ENCODE data around the gene CWC15.
"Not testable (repeated sequence)": the region's sequence is repeated elsewhere in the genome, so short reads cannot be mapped to it uniquely, and the experiment has no call there.

Gene CWC15

GRCh38 chr11:94973099-94973968 lies at the start of gene CWC15, which contains the start of gene KDM4D:
Gene CWC15, minus strand, starts transcription at chr11:94973556. Its CDS starts 1,371 bp downstream, at chr11:94972185.
Gene KDM4D, plus strand, starts transcription at chr11:94973709. Its CDS starts 23,664 bp downstream, at chr11:94997373.
- DNase-seq = peak; percentile 96

- not testable (repeated sequence) for DNase-seq
Observed at GRCh38 chr11:95021468-95021867, 48.1 kb upstream of the CWC15 start.

- DNase-seq = no peak
Observed at GRCh38 chr11:95016139-95016538, 42.8 kb upstream of the CWC15 start.

- no peak for DNase-seq
Observed at GRCh38 chr11:95014184-95014821, 40.9 kb upstream of the CWC15 start.

GRCh38 chr11:95011376-95011775 lies 38.0 kb upstream of the CWC15 start:
- DNase-seq = no peak

- DNase-seq = no peak
Observed at GRCh38 chr11:95005642-95006041, 32.3 kb upstream of the CWC15 start.

- DNase-seq = no peak
Observed at GRCh38 chr11:95003716-95004115, 30.4 kb upstream of the CWC15 start.

- no peak for DNase-seq
Observed at GRCh38 chr11:94998285-94998684, 24.9 kb upstream of the CWC15 start.

GRCh38 chr11:94997437-94997836 lies 24.1 kb upstream of the CWC15 start:
- no peak for DNase-seq

- DNase-seq = no peak
Observed at GRCh38 chr11:94993400-94993943, 20.1 kb upstream of the CWC15 start.

GRCh38 chr11:94988748-94989147 lies 15.4 kb upstream of the CWC15 start:
- peak; percentile 44 for DNase-seq

GRCh38 chr11:94987378-94987777 lies 14.0 kb upstream of the CWC15 start:
- no peak for DNase-seq

GRCh38 chr11:94975599-94975998 lies 2.2 kb upstream of the CWC15 start:
- no peak for DNase-seq

- DNase-seq = no peak
Observed at GRCh38 chr11:94974178-94974577, 822 bp upstream of the CWC15 start.

GRCh38 chr11:94972700-94973098 lies 657 bp downstream of the CWC15 start:
- DNase-seq = no peak

GRCh38 chr11:94968334-94968958 lies 4.9 kb downstream of the CWC15 start:
- DNase-seq = peak; percentile 12

GRCh38 chr11:94964934-94965333 lies 8.4 kb downstream of the CWC15 start:
- DNase-seq = no peak

- no peak for DNase-seq
Observed at GRCh38 chr11:94961255-94961654, 12.1 kb downstream of the CWC15 start.

GRCh38 chr11:94960488-94960887 lies 12.9 kb downstream of the CWC15 start:
- no peak for DNase-seq

- no peak for DNase-seq
Observed at GRCh38 chr11:94959179-94959578, 14.2 kb downstream of the CWC15 start.

GRCh38 chr11:94958121-94958696 lies 15.1 kb downstream of the CWC15 start:
- DNase-seq = no peak

- DNase-seq = no peak
Observed at GRCh38 chr11:94956963-94957362, 16.4 kb downstream of the CWC15 start.

GRCh38 chr11:94954753-94955152 lies 18.6 kb downstream of the CWC15 start:
- DNase-seq = no peak
